Placental pericyte (primary cell): ENCODE measurements around the gene TNF. TPM values are rescaled to one million over a fixed set of nuclear protein-coding genes. Genes with fewer than 3 reads are reported as not detected.

Source experiments
- small RNA-seq: library from RNA; depleted of rRNA; stranded (forward); fragments of <200 nt; gene quantifications from one replicate; pipeline ENCODE3, GENCODE V24; 2012; ENCODE audit warnings: low replicate concordance
- total RNA-seq: library from RNA; depleted of rRNA; stranded (reverse); fragments of >200 nt; gene quantifications from 2 replicates; pipeline ENCODE4 v1.2.3, GENCODE V29; 2012

Gene TNF
- under 0.01 and 0.29 TPM in 2 replicates for total RNA-seq

DNA sequence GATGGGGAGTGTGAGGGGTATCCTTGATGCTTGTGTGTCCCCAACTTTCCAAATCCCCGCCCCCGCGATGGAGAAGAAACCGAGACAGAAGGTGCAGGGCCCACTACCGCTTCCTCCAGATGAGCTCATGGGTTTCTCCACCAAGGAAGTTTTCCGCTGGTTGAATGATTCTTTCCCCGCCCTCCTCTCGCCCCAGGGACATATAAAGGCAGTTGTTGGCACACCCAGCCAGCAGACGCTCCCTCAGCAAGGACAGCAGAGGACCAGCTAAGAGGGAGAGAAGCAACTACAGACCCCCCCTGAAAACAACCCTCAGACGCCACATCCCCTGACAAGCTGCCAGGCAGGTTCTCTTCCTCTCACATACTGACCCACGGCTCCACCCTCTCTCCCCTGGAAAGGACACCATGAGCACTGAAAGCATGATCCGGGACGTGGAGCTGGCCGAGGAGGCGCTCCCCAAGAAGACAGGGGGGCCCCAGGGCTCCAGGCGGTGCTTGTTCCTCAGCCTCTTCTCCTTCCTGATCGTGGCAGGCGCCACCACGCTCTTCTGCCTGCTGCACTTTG lies at the start of gene TNF:
TSS of gene TNF (plus strand) at position 231 of the 567 bp plus-strand sequence. CDS start at position 408, 177 bp downstream.

DNA sequence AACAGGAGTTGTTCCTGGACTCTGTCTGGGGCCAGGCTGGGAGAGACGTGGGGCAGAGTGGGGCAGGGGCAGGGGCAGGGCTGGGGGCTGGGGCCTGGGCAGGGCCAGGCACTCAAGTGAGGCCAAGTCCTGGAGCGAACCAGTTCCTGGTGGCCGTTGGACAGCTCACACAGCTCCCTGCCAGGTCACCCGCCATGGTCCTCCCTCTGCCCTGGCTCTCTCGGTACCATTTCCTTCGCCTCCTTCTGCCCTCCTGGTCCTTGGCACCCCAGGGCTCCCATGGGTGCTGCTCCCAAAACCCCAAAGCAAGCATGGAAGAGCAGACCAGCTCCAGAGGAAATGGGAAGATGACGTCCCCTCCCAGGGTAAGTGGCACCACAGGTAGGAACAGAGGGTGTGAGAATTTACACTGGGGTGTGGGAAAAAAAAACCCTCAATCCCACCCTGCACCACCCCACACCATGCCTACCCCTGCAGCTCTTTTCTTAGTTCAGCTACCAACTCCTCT lies 46.5 kb upstream of the TNF start, which contains the start of gene MCCD1:
TSS of gene MCCD1 (plus strand) at position 142 of the 508 bp plus-strand sequence. CDS start at position 195, 53 bp downstream.

DNA sequence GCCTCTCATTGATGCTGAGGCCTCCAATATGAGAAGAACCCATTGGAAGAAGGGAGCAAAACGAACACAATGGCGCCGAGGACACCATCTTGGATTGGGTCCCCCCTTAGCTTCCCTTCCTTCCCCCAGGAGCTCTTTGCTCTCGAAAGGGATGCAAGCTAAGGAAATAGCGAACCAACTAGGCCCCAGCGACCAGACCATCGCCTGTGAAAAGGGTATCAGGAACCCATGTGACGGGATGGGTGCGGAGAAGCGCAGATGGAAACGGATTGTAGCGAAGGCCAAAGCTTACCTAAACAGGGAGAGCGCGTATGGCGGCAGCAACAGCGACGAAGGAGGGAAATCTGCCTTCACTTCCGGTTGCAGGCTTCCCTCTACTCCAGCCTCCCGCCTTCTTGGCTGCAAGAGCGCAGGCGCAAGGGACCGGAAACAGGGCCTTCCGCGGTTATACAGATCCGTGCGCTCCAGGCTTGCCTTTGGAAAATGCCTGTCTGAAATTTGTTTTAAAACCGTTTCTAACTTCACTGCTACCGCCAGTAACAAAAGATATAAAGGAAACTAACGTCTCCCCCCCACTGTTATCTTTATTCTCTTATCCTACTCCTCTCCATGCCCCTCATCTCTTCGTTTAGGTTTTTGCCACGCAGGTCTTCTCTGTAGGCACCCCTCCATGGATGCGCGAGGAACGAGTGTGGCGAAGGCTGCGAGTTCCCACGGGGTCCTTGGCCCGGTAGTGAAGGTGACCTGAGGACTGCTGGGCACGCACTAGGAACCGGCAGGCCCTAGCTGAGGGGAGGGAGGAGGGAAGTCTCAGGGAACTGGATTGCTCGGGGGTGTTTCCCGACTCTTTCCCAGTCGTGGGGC lies 33.5 kb upstream of the TNF start, which contains the start of gene DDX39B:
TSS of gene DDX39B (minus strand) at position 346 of the 864 bp plus-strand sequence. CDS start 1,471 bp downstream, outside the sequence.

DNA sequence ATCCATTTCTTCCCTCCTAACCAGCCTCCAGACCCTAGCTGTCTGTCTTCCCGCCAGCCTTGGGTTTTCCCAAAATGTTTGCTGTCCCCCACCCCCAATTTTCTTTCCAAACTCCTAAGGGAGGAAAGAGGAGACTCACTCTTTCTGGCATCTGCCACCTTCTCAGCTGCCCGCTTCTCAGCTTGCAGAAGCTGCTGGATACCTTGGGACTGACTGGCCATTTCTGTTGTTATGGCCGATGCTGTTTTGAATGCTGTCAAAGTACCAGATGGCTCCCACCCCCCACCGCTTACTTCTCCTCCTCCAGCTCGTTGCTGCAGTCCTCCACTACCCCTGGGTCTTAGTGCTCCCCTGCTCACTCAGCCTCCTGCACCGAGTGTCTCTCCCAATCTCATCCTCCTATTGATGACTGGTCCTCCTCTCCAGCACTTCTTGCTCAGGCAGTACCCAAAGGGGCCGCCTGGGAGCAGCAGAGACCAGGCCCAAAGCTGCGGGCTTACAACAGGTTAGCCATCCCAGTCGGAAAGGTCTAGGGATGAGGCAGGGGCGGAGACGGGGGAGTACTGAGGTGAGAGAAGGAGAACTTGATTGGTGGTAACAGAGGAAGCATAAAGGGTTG lies 28.9 kb upstream of the TNF start, which contains the start of gene ATP6V1G2:
TSS of gene ATP6V1G2 (minus strand) at position 270 of the 619 bp plus-strand sequence. CDS start at position 221, 49 bp downstream.

DNA sequence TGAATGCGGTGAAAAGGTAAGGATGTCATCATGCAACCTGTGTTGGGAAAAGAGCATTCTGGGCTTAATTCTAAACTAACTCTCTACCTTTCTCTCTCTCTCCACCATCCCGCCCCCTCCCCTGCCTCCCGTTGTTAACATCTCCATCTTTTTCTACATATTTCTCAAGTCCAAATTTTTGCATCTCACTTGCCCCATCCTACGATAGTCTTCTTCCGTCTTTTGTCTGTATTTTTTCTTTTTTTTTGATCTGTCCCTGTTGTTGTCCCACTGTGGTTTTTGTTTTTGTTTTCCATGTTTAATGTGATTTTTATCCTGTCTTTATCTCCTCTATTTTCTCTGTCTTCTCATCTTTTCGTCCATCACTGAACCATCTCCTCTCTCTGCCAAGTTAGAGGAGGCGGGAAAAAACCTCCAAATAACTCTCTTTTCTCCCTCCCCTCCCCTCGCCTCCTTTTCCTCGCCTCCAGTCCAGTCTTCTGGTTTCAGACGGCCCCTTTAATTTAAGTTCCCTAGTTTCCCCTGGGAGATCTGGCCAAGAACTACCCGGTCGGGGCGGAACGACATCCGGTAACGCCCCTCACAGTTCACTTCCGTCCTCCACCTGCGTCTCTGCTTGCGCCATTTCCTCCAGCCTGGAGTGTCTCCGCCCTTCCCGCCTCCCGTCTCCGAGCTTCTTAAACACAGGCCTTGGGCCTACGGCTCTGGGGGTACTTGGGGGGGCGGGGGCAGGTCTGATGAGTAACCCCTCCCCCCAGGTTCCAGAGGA lies 28.2 kb upstream of the TNF start, which contains the start of gene NFKBIL1:
TSS of gene NFKBIL1 (plus strand) at position 651 of the 769 bp plus-strand sequence. CDS start at position 738, 87 bp downstream.

DNA sequence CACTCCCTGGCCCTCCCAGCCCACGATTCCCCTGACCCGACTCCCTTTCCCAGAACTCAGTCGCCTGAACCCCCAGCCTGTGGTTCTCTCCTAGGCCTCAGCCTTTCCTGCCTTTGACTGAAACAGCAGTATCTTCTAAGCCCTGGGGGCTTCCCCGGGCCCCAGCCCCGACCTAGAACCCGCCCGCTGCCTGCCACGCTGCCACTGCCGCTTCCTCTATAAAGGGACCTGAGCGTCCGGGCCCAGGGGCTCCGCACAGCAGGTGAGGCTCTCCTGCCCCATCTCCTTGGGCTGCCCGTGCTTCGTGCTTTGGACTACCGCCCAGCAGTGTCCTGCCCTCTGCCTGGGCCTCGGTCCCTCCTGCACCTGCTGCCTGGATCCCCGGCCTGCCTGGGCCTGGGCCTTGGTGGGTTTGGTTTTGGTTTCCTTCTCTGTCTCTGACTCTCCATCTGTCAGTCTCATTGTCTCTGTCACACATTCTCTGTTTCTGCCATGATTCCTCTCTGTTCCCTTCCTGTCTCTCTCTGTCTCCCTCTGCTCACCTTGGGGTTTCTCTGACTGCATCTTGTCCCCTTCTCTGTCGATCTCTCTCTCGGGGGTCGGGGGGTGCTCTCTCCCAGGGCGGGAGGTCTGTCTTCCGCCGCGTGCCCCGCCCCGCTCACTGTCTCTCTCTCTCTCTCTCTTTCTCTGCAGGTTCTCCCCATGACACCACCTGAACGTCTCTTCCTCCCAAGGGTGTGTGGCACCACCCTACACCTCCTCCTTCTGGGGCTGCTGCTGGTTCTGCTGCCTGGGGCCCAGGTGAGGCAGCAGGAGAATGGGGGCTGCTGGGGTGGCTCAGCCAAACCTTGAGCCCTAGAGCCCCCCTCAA lies 3.1 kb upstream of the TNF start, which contains the start of gene LTA:
TSS of gene LTA (plus strand) at position 249 of the 871 bp plus-strand sequence. CDS start at position 703, 454 bp downstream.

DNA sequence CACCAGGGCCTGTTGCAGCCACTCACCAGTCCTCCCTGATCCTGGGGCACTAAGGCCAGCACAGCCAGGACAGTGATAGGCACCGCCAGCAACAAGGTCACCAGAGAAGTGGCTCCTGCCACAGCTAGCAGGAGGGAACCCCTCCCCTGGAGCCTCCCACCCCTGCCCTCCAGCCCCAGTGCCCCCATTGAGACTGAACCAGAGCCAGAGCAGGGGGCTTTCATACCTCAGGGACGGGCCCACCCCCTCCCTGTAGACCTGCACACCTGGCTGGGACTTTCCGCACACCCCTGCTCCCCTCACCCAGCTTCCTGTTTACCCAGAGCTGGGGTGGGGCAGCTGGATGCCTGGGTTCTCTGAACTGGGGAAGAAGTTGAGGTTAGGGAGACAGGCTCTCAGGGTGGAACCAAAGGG lies 6.9 kb downstream of the TNF start, which contains the start of gene LTB:
TSS of gene LTB (minus strand) at position 195 of the 414 bp plus-strand sequence. CDS start at position 188, 7 bp downstream.

DNA sequence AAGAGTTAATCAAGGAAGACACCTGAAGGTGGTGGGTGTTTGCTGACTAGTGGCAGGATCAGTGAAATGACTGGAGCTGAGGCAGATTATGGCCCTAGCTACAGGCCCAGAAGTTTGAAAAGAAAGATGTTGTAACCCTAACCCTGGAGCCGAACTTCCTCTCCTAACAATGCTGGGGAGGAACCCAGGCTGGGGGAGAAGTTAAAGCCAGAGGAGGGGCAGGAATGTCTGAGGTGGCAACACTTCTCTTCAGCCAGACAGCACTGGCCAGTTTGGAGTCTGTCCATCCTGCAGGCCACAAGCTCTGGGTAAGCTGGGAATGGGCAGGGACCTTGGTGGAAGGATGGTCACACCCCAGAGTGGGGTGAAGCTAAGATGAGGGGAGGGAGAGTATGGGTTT lies 10.6 kb downstream of the TNF start, which contains the start of gene LST1:
TSS of gene LST1 (plus strand) at position 270 of the 400 bp plus-strand sequence. CDS start 1,023 bp downstream, outside the sequence.

DNA sequence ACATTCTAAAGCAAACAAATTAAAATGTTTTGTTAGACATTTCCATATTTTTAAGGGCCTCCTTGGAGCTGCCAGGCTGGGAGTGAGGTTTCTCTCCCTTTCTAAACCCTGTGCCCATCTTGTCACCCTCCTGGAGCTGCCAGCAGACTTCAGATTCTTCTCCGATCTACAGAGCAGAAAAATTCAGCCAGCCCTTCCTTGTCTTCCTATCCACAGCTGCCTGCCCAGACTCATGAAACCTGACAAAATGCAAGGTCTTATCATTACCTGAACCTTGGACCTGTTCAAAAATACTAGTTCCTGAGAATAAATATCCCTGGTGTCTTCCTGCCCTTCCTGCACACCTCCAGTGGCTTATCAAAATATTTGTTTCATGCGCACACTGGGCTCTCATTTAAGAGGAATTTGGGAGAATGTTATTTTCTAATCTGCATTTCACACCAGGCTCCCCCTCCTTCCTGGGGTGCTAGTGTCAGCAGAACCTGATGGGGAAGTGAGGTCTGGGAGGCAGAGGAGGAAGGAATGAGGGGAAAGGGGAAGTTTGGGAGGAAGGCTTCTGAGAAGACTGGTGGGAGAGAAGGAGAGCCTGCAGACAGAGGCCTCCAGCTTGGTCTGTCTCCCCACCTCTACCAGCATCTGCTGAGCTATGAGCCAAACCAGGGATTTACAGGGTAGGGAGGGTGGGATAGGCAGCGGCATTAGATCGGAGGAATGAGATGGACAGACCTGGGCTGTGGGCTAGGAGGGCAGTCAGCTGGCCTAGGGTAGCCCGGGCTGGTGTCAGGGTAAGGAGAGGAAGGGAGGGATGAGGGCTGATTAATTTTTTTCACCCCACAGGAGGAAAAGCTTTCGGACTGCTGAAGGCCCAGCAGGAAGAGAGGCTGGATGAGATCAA lies 39.6 kb downstream of the TNF start, which contains the start of gene AIF1:
TSS of gene AIF1 (plus strand) at position 551 of the 895 bp plus-strand sequence. CDS start at position 647, 96 bp downstream.

DNA sequence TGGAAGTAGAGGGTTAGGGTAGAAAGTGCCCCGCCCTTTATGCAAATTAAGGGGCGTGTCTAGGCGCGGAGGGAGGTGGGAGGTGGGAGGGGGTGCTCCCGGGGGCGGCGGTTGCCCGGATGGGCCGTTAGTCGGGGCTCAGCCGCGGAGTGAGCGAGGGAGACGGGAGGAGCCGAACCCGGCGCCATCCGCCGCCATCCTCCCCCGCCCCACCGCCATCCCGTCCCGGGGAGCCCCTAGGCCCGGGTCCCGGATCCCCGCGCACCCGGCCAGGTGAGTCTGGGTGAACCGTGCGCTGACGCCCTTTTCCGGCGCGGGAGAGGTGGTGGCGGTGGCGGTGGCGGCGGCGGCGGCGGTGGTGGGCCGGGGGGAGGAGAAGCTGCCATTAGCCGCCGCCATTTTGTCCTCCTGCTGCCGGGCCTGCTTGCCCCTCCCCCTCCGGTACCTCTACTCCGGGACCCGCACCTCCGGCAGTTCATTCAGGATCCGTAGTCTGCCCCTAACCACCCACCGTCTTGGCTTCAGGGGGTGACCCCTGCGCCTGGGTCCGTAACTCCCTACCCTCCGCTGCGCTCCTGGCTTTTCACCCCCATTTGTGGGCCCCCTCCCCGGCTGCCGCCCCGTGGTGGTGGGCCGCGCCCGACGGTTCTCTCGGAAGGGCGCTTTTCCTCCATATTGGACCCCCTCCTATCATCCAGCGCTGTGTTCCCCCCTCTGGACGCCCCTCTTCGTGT lies 45.4 kb downstream of the TNF start, which contains the start of gene PRRC2A:
TSS of gene PRRC2A (plus strand) at position 130 of the 734 bp plus-strand sequence. CDS start 2,075 bp downstream, outside the sequence.

Small RNAs within 50 kb of the gene (small RNA-seq; reads per million reads assigned to genes)
- gene SNORA38, result 127 reads per million, percentile 99 among the genes with 10 or more reads in this experiment
- gene SNORD117, result 893 reads per million, percentile 99 among the genes with 10 or more reads in this experiment
- not detected for gene SNORD84
- gene UQCRHP1, result not detected

Other genes starting within 250 kb of the TNF start
- 354 and 429 TPM in 2 replicates for gene HLA-B, start 218.4 kb upstream of the TNF start, total RNA-seq
- 32.2 and 48.0 TPM in 2 replicates for gene MICA, start 172.0 kb upstream of the TNF start, total RNA-seq
- 22.5 and 49.2 TPM in 2 replicates for gene MICB, start 77.4 kb upstream of the TNF start, total RNA-seq
- not detected in 2 replicates for gene MCCD1, start 46.6 kb upstream of the TNF start, total RNA-seq
- gene DDX39B, start 33.6 kb upstream of the TNF start, total RNA-seq, result 317 and 546 TPM in 2 replicates
- 0.43 and 1.5 TPM in 2 replicates for gene ATP6V1G2, start 29.0 kb upstream of the TNF start, total RNA-seq
- gene NFKBIL1, start 28.0 kb upstream of the TNF start, total RNA-seq, result 19.9 and 35.5 TPM in 2 replicates
- not detected in 2 replicates for gene LTA, start 3.3 kb upstream of the TNF start, total RNA-seq
- gene LTB, start 6.9 kb downstream of the TNF start, total RNA-seq, result not detected in 2 replicates
- not detected in 2 replicates for gene LST1, start 10.7 kb downstream of the TNF start, total RNA-seq
- gene NCR3, start 17.4 kb downstream of the TNF start, total RNA-seq, result not detected in 2 replicates
- not detected in 2 replicates for gene AIF1, start 39.7 kb downstream of the TNF start, total RNA-seq
- 55.1 and 105 TPM in 2 replicates for gene PRRC2A, start 45.1 kb downstream of the TNF start, total RNA-seq
- gene BAG6, start 77.1 kb downstream of the TNF start, total RNA-seq, result 185 and 217 TPM in 2 replicates
- 0.72 and 3.3 TPM in 2 replicates for gene APOM, start 80.3 kb downstream of the TNF start, total RNA-seq
- gene C6orf47, start 85.2 kb downstream of the TNF start, total RNA-seq, result 17.1 and 25.5 TPM in 2 replicates
- gene GPANK1, start 89.4 kb downstream of the TNF start, total RNA-seq, result 20.0 and 22.8 TPM in 2 replicates
- gene CSNK2B, start 90.5 kb downstream of the TNF start, total RNA-seq, result 198 and 356 TPM in 2 replicates
- gene LY6G5B, start 94.4 kb downstream of the TNF start, total RNA-seq, result 5.2 and 8.3 TPM in 2 replicates
- 0.66 and 2.7 TPM in 2 replicates for gene LY6G5C, start 105.5 kb downstream of the TNF start, total RNA-seq
- 48.6 and 51.0 TPM in 2 replicates for gene ABHD16A, start 127.8 kb downstream of the TNF start, total RNA-seq
- gene LY6G6F, start 131.3 kb downstream of the TNF start, total RNA-seq, result not detected in 2 replicates
- not detected in 2 replicates for gene LY6G6D, start 139.8 kb downstream of the TNF start, total RNA-seq
- not detected in 2 replicates for gene LY6G6C, start 146.2 kb downstream of the TNF start, total RNA-seq
- not detected in 2 replicates for gene MPIG6B, start 147.8 kb downstream of the TNF start, total RNA-seq
- gene DDAH2, start 153.7 kb downstream of the TNF start, total RNA-seq, result 36.5 and 45.7 TPM in 2 replicates
- gene CLIC1, start 161.0 kb downstream of the TNF start, total RNA-seq, result 585 and 1,126 TPM in 2 replicates
- 7.0 and 26.8 TPM in 2 replicates for gene MSH5, start 164.4 kb downstream of the TNF start, total RNA-seq
- 0.44 and 1.1 TPM in 2 replicates for gene SAPCD1, start 187.1 kb downstream of the TNF start, total RNA-seq
- 0.14 and 0.44 TPM in 2 replicates for gene VWA7, start 201.8 kb downstream of the TNF start, total RNA-seq
- 51.6 and 105 TPM in 2 replicates for gene VARS1, start 220.2 kb downstream of the TNF start, total RNA-seq
- 19.9 and 54.0 TPM in 2 replicates for gene LSM2, start 231.4 kb downstream of the TNF start, total RNA-seq
- gene HSPA1L, start 239.7 kb downstream of the TNF start, total RNA-seq, result 0.72 and 0.88 TPM in 2 replicates
- 81.4 and 101 TPM in 2 replicates for gene HSPA1A, start 240.0 kb downstream of the TNF start, total RNA-seq